ENCODE measurements around the gene ATP8A2.

Gene ATP8A2

DNA sequence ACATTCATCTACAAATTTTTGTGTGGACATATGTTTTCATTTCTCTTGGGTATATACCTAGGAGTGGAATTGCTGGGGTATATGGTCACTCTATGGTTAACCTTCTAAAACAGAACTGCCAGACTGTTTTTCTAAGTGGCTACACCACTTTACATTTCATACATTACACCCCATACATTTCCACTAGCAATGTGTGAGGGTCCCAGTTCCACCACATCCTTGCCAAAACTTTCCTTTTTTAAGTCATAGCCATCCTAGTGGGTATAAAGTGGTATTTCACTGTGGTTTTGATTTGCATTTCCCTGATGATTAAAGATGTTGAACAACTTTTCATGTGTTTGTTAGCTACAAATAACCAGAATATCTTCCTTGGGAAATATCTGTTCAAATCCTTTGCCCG lies 344.0 kb downstream of the ATP8A2 start:
- Mint-ChIP-seq H3K4me3 (no peak overlapping the region), H3K9me3 (peaks cover 5% of the 10 kb centered on the region), H3K27ac (no peak overlapping the region), H3K36me3 (no peaks in the 10 kb centered on the region), H3K27me3 (peaks cover 4% of the 10 kb centered on the region), H3K4me1 (no peaks in the 10 kb centered on the region)

DNA sequence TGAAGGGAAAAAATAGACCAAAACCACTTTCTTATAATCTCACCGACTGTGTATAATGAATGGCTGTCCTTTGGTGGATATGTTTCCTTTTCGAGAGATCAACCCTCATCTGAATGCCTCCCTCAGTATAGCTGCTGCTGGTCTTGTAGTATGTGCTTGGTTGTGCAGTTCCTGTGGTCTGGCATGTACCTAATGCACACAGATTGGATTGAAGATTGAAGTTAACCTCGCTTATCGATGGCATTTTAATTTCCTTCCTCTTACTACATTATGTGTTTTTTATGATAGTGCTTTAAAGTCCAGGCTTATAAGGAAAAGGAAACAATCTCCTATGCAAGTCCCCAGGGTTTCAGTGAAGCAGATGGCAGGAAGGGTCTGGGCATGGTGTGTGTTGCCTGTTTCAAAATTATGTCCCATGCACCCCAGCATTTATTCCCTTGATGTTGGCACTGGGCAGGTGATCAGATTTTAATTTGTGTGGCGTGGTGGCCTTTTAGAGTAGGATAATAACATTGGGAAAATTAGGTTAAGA lies 346.0 kb downstream of the ATP8A2 start:
- H3K9me3 Mint-ChIP-seq, result peaks cover 5% of the 10 kb centered on the region
- peaks cover 4% of the 10 kb centered on the region for H3K27me3 Mint-ChIP-seq
- H3K4me3 Mint-ChIP-seq, result no peak overlapping the region
- no peaks in the 10 kb centered on the region for H3K36me3 Mint-ChIP-seq
- H3K4me1 Mint-ChIP-seq, result no peaks in the 10 kb centered on the region
- no peak overlapping the region for H3K27ac Mint-ChIP-seq

- peaks cover 7% of the 10 kb centered on the region for H3K4me1 Mint-ChIP-seq
- H3K4me3 Mint-ChIP-seq, result no peak overlapping the region
- no peaks in the 10 kb centered on the region for H3K36me3 Mint-ChIP-seq
- H3K27ac Mint-ChIP-seq, result no peak overlapping the region
- peaks cover 5% of the 10 kb centered on the region for H3K9me3 Mint-ChIP-seq
- H3K27me3 Mint-ChIP-seq, result peaks cover 3% of the 10 kb centered on the region
Observed at GRCh38 chr13:25719666-25720065, 347.9 kb downstream of the ATP8A2 start.

DNA sequence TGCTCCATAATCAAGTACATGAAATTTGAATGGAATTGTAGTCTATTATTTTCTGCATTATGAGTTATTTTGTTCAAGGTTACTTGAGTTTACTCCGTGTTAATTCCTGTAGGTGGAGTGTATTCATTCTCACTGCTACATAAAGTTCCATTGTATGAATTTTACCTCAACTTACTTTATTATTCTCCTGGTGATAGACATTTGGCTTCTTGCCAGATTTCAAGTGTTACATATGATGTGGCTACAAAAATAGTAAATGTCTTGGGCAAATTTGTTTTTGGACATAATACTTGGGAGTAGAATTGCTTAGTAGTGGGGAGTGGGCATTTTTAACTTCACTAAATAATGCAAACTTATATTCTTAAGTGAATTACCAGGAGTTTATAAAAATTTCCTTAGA lies 351.1 kb downstream of the ATP8A2 start:
- Mint-ChIP-seq H3K4me3 (no peak overlapping the region), H3K9me3 (no peaks in the 10 kb centered on the region), H3K27me3 (no peaks in the 10 kb centered on the region), H3K36me3 (no peaks in the 10 kb centered on the region), H3K27ac (no peak overlapping the region), H3K4me1 (peaks cover 7% of the 10 kb centered on the region)

- Mint-ChIP-seq H3K27me3 (no peaks in the 10 kb centered on the region), H3K9me3 (no peaks in the 10 kb centered on the region), H3K27ac (no peak overlapping the region), H3K36me3 (no peaks in the 10 kb centered on the region), H3K4me1 (peaks cover 7% of the 10 kb centered on the region), H3K4me3 (no peak overlapping the region)
Observed at GRCh38 chr13:25725104-25725503, 353.3 kb downstream of the ATP8A2 start.

- H3K4me1 Mint-ChIP-seq, result peaks cover 7% of the 10 kb centered on the region
- no peaks in the 10 kb centered on the region for H3K36me3 Mint-ChIP-seq
- H3K27ac Mint-ChIP-seq, result no peak overlapping the region
- no peaks in the 10 kb centered on the region for H3K27me3 Mint-ChIP-seq
- H3K9me3 Mint-ChIP-seq, result no peaks in the 10 kb centered on the region
- no peak overlapping the region for H3K4me3 Mint-ChIP-seq
Observed at GRCh38 chr13:25727250-25727649, 355.5 kb downstream of the ATP8A2 start.

DNA sequence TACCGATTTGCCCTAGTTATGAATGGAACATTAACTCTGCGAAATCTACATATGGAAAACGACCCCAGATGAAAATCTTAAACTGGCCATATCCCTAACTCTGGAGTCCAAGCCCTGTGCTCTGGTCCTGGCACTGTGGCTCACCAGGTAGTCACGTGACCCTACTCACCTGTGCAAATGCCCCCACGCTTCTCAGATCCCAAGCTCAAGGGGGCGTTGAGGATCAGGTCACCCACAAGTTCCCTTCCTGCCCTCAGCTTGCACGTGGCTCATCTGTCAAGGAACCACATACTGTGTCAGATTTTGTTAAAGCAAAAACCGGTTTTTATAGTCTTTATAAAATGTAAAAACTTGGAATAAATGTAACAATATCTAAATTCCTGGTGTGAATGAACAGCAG lies 356.0 kb downstream of the ATP8A2 start:
- Mint-ChIP-seq H3K36me3 (no peaks in the 10 kb centered on the region), H3K9me3 (no peaks in the 10 kb centered on the region), H3K4me1 (peaks cover 7% of the 10 kb centered on the region), H3K27ac (no peak overlapping the region), H3K27me3 (no peaks in the 10 kb centered on the region), H3K4me3 (no peak overlapping the region)

GRCh38 chr13:25729201-25729600 lies 357.4 kb downstream of the ATP8A2 start:
- H3K27ac Mint-ChIP-seq, result no peak overlapping the region
- H3K27me3 Mint-ChIP-seq, result no peaks in the 10 kb centered on the region
- H3K4me3 Mint-ChIP-seq, result no peak overlapping the region
- H3K36me3 Mint-ChIP-seq, result no peaks in the 10 kb centered on the region
- no peaks in the 10 kb centered on the region for H3K9me3 Mint-ChIP-seq
- H3K4me1 Mint-ChIP-seq, result peaks cover 9% of the 10 kb centered on the region

DNA sequence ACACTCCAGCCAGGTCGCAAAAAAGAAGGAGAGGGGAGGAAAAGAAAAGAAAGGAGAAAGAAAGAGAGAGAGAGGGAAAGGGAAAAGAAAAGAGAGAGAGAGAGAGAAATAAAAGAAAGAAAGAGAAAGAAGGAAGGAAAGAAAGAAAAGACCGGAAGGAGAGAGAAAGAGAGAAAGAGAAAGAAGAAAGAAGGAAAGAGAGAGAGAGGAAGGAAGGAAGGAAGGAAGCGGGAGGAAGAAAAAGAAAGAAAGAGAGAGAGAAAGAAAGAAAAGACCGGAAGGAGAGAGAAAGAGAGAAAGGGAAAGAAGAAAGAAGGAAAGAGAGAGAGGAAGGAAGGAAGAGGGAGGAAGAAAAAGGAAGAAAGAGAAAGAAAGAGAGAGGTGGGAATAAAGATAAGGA lies 359.3 kb downstream of the ATP8A2 start:
- Mint-ChIP-seq H3K27ac (peak overlapping the region; percentile 32), H3K4me3 (no peak overlapping the region), H3K4me1 (peaks cover 6% of the 10 kb centered on the region), H3K27me3 (no peaks in the 10 kb centered on the region), H3K36me3 (no peaks in the 10 kb centered on the region), H3K9me3 (no peaks in the 10 kb centered on the region)

- Mint-ChIP-seq H3K9me3 (no peaks in the 10 kb centered on the region), H3K4me3 (no peak overlapping the region), H3K4me1 (peaks cover 6% of the 10 kb centered on the region), H3K27ac (no peak overlapping the region), H3K27me3 (no peaks in the 10 kb centered on the region), H3K36me3 (no peaks in the 10 kb centered on the region)
Observed at GRCh38 chr13:25731536-25731935, 359.8 kb downstream of the ATP8A2 start.

DNA sequence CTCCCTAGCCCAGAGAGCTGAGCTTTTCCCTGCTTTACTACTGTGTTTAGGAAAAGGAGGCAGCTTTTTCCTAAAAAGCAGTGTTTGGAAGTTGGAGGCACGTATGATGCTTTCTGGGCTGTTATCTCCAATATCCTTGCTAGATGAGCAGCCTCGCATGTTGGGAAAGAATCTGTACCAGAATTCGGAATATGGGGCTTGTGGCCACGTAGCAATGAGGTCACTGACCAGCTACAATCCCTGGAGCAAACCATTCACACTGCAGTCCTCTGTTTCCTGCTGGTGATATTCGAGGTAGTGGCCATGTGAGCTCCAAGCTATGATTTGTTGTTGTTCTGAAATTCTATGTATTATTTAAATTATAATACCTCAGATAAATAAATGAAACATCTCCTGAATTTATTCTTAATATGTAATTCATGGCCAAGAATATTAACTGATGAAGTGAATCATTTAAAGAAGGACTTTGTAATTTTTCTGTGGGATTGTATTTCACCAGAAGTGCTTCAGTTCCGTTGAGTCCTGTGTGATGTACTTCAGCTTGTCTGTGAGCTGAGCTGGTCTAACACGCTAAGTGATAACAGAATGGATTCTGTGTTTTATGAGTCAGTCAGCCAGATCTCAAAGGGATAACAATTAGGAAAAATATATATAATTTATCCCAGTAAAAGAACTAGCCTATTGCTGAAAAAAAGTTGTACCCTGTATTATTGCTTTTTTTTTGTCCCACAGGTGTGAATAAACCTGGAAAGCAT lies 360.5 kb downstream of the ATP8A2 start:
- no peaks in the 10 kb centered on the region for H3K27me3 Mint-ChIP-seq
- H3K9me3 Mint-ChIP-seq, result no peaks in the 10 kb centered on the region
- no peak overlapping the region for H3K27ac Mint-ChIP-seq
- peaks cover 12% of the 10 kb centered on the region for H3K4me1 Mint-ChIP-seq
- H3K36me3 Mint-ChIP-seq, result no peaks in the 10 kb centered on the region
- H3K4me3 Mint-ChIP-seq, result no peak overlapping the region

DNA sequence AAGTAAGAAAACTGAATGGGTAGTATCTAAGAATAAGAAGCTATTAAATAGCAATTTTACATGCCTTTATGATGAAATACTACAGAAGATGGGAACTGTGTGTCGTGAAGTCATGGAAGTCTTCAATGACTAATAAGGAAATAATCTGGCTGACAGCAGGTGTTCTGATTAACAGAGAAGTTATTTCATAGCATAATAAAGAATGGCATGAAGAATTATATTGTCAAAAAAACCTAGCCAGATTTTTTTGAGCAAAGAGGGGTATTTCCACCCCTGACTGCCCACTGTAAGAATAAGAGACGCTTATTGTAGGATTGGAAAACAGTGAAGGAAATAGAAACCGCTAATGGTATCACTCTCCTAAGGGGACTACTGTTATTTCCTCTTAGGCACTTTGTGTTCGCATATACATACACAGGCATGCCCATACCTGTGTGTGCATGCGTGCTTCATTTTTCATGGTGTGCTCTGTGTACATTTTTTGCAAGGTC lies 361.3 kb downstream of the ATP8A2 start:
- H3K9me3 Mint-ChIP-seq, result no peaks in the 10 kb centered on the region

GRCh38 chr13:25733696-25734435 lies 362.1 kb downstream of the ATP8A2 start:
- H3K27me3 Mint-ChIP-seq, result no peaks in the 10 kb centered on the region
- H3K4me3 Mint-ChIP-seq, result no peak overlapping the region
- no peaks in the 10 kb centered on the region for H3K36me3 Mint-ChIP-seq
- no peaks in the 10 kb centered on the region for H3K9me3 Mint-ChIP-seq
- H3K27ac Mint-ChIP-seq, result peak overlapping the region; percentile 46
- peaks cover 24% of the 10 kb centered on the region for H3K4me1 Mint-ChIP-seq

More for the DNA sequence above, 361.3 kb downstream of the ATP8A2 start:
- no peak overlapping the region for H3K27ac Mint-ChIP-seq
- H3K36me3 Mint-ChIP-seq, result no peaks in the 10 kb centered on the region
- H3K27me3 Mint-ChIP-seq, result no peaks in the 10 kb centered on the region
- no peak overlapping the region for H3K4me3 Mint-ChIP-seq
- H3K4me1 Mint-ChIP-seq, result peaks cover 16% of the 10 kb centered on the region

DNA sequence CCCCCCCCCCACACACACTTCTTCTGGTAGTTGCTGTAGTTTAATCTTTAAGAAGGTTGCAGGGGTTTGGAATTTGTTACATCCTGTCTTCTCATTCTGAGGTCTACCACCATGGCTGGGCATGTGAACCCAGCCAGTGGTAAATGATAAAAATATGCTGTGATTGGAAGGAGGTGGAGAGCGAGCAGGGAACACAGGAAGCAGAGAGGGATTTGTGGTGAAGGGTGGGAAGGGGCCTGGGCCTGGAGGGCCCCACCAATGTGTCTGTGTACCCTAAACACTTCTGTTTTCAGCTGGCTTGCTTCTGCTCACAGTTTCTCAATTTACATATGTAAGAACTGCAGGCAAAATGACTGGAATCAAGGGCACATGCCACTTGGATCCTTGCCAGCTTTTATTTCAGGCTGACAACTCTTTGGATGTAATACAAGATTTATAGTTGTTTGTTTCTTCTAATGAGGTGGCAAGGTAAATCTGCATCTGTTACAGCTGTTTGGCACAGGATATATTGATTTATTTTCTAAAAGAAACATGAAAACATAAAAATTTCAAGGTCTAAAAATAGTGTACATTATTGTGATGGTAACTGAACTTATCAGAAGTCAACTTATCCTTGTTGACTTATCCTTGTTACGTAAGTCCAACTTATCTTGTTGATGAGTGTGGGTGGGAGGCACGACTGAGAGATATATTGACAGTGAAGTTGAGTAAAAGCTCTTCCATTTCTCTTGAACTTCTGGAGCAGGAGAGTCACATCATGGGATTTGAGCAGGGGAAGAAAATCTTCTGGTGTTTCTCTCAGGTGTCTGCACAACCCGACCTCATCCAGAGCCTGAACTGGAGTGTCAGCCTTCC lies 366.8 kb downstream of the ATP8A2 start:
- H3K36me3 Mint-ChIP-seq, result no peaks in the 10 kb centered on the region
- no peaks in the 10 kb centered on the region for H3K27me3 Mint-ChIP-seq
- peaks cover 29% of the 10 kb centered on the region for H3K4me1 Mint-ChIP-seq
- H3K4me3 Mint-ChIP-seq, result no peak overlapping the region
- peak overlapping the region; percentile 72 for H3K27ac Mint-ChIP-seq
- no peaks in the 10 kb centered on the region for H3K9me3 Mint-ChIP-seq

DNA sequence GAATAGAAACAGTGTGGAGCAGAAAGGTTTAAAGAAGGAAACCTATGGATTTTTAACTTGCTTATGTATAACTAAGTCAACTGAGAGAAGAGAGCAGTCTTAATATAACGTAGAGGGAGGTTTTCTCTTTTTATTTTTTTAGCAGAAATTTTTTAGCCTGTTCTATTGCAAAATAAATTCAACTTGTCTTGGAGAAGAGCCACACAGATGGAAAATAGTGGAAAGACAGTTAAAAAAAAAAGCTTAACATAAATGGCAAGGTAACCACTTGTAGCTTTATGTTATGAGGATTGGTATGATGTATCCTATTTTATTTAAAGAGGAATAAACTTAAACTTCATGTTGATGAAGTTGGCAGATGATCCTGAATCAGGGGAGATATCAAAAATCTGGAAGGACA lies 367.6 kb downstream of the ATP8A2 start:
- no peak overlapping the region for H3K4me3 Mint-ChIP-seq
- H3K27me3 Mint-ChIP-seq, result no peaks in the 10 kb centered on the region
- H3K4me1 Mint-ChIP-seq, result peaks cover 23% of the 10 kb centered on the region
- H3K27ac Mint-ChIP-seq, result no peak overlapping the region
- no peaks in the 10 kb centered on the region for H3K9me3 Mint-ChIP-seq
- H3K36me3 Mint-ChIP-seq, result no peaks in the 10 kb centered on the region
